HepG2 (cell line): ENCODE results near the gene PRDM8. TPM values are rescaled to one million over a fixed set of nuclear protein-coding genes. Genes with fewer than 3 reads are reported as not detected.

Experiments
- ATAC-seq: fragments of 200-7000 bp; cut with Tn5 transposase; 3 replicates; pipeline ENCODE4 v1.9.1; 2020; ENCODE audit warnings: mild to moderate bottlenecking, moderate library complexity
- BruUV-seq: library from RNA; stranded (reverse); fragments of 400-500 nt; replicated peaks from 2 replicates; lab custom pipeline; 2021; lab: Mats Ljungman, UMichigan
- CTCF ChIA-PET: fragments of 300-600 bp; formaldehyde crosslinking; extraction: SDS; loops from one replicate; lab custom pipeline; 2021; ENCODE audit warnings: low total read pairs, inconsistent platforms, low intra/inter-chr PET ratio; lab: Yijun Ruan, JAX
- POLR2A ChIA-PET: fragments of 350-600 bp; sonication (Branson Sonifier 250); formaldehyde crosslinking; loops from one replicate; lab custom pipeline; 2020; ENCODE audit warnings: antibody characterized with exemption, inconsistent platforms; lab: Yijun Ruan, JAX
- DNase-seq: peaks from one replicate; pipeline ENCODE4 v3.0.0-alpha.2; 2015; ENCODE audit warnings: low spot score
- FAIRE-seq: peaks from 3 replicates; lab custom pipeline; 2011; peaks lifted over from hg19 to GRCh38; lab: Jason Lieb, UNC
- H2AFZ ChIP-seq: one replicate; pipeline ENCODE4 v1.6.1; 2011; ENCODE audit warnings: low read length, inconsistent platforms
- H3K27ac ChIP-seq: fragments of 300-600 bp; 3 replicates; pipeline ENCODE4 v1.8.0; 2011; ENCODE audit warnings: mixed run types, mild to moderate bottlenecking, mixed read lengths, low read length, inconsistent platforms; ENCODE audit not compliant: insufficient read depth; ENCODE audit errors: extremely low read length
- H3K27me3 ChIP-seq, 2 experiments: fragments of 200-600 bp in 1 of 2; 2 replicates in 1 of 2; 3 replicates in 1 of 2; pipeline versions ENCODE4 v1.6.0 to v1.8.0; 2011; ENCODE audit warnings: low read length in 2 of 2, mild to moderate bottlenecking in 2 of 2, moderate library complexity in 2 of 2, inconsistent platforms in 1 of 2; ENCODE audit not compliant: insufficient read depth in 2 of 2, control insufficient read depth in 1 of 2
- H3K36me3 ChIP-seq, 2 experiments: fragments of 200-600 bp in 1 of 2; replicated peaks in 1 of 2; 2 replicates in 1 of 2; 3 replicates in 1 of 2; pipeline versions ENCODE4 v1.5.1 to v1.8.0; 2011; ENCODE audit warnings: low read length in 2 of 2, inconsistent platforms in 1 of 2; ENCODE audit not compliant: insufficient read depth in 2 of 2, control insufficient read depth in 1 of 2
- H3K4me1 ChIP-seq: 2 replicates; pipeline ENCODE4 v1.5.1; 2012; ENCODE audit warnings: low read length, inconsistent platforms; ENCODE audit not compliant: insufficient read depth
- H3K4me2 ChIP-seq: 2 replicates; pipeline ENCODE4 v1.6.0; 2011; ENCODE audit warnings: low read depth, low read length, inconsistent platforms
- H3K4me3 ChIP-seq, 3 experiments: fragments of 200-600 bp in 1 of 3; sonication (generic), shearing (Covaris generic) in 1 of 3; replicated peaks in 1 of 3; 2 replicates each; pipeline ENCODE4 v1.5.1; 2011 to 2016; ENCODE audit warnings: low read length in 3 of 3, inconsistent platforms in 2 of 3, low read depth in 2 of 3, mild to moderate bottlenecking in 2 of 3, control low read depth in 1 of 3, mixed read lengths in 1 of 3; ENCODE audit not compliant: insufficient read depth in 1 of 3
- H3K79me2 ChIP-seq: one replicate; pipeline ENCODE4 v1.6.1; 2011; ENCODE audit warnings: low read length, inconsistent platforms; ENCODE audit not compliant: insufficient read depth
- H3K9ac ChIP-seq: 2 replicates; pipeline ENCODE4 v1.6.0; 2011; ENCODE audit warnings: mild to moderate bottlenecking, low read depth, low read length, inconsistent platforms; ENCODE audit not compliant: insufficient read depth
- H3K9me3 ChIP-seq: 2 replicates; pipeline ENCODE4 v1.5.1; 2012; ENCODE audit warnings: mild to moderate bottlenecking, low read length
- H4K20me1 ChIP-seq: 2 replicates; pipeline ENCODE4 v1.6.0; 2011; ENCODE audit warnings: inconsistent platforms, mild to moderate bottlenecking, low read length, moderate library complexity; ENCODE audit not compliant: insufficient read depth
- AGO1 ChIP-seq: fragments of 200-400 bp; formaldehyde crosslinking; IDR thresholded peaks from 2 replicates; pipeline ENCODE4 v1.6.1; 2017; ENCODE audit warnings: mild to moderate bottlenecking, low read depth, low read length, moderate library complexity; ENCODE audit not compliant: poor library complexity, severe bottlenecking
- ATF7 ChIP-seq, 2 experiments: fragments of 450-650 bp in 1 of 2; sonication (generic) in 1 of 2; formaldehyde crosslinking in 1 of 2; IDR thresholded peaks; 2 replicates each; pipeline versions ENCODE4 v1.4.0 to v1.6.1; 2016 to 2020; ENCODE audit warnings: antibody characterized with exemption in 1 of 2, mild to moderate bottlenecking in 1 of 2, missing genetic modification reagents in 1 of 2
- CSRNP2 ChIP-seq: sonication (generic); formaldehyde crosslinking; conservative IDR thresholded peaks from 2 replicates; pipeline ENCODE4 v1.8.0; 2022; ENCODE audit warnings: low read depth, missing genetic modification reagents
- ETS1 ChIP-seq: sonication (generic); formaldehyde crosslinking; IDR thresholded peaks from 2 replicates; pipeline ENCODE4 v1.4.0; 2020; ENCODE audit warnings: missing genetic modification reagents
- ETV6 ChIP-seq: sonication (generic); formaldehyde crosslinking; conservative IDR thresholded peaks from 2 replicates; pipeline ENCODE4 v1.4.0; 2020; ENCODE audit warnings: missing genetic modification reagents
- HBP1 ChIP-seq: IDR thresholded peaks from 2 replicates; pipeline ENCODE4 v1.6.1; 2016; ENCODE audit warnings: low read depth, control low read depth
- KLF6 ChIP-seq: IDR thresholded peaks from 2 replicates; pipeline ENCODE4 v1.8.0; 2016; ENCODE audit warnings: missing biosample characterization, missing genetic modification reagents
- NFKBIZ ChIP-seq: IDR thresholded peaks from 2 replicates; pipeline ENCODE4 v1.6.1; 2018; ENCODE audit warnings: missing genetic modification reagents, missing compliant biosample characterization
- PAX8 ChIP-seq: sonication (generic); formaldehyde crosslinking; IDR thresholded peaks from 2 replicates; pipeline ENCODE4 v1.8.0; 2022; ENCODE audit warnings: mild to moderate bottlenecking, missing genetic modification reagents, borderline replicate concordance
- PRDM15 ChIP-seq: sonication (generic); formaldehyde crosslinking; IDR thresholded peaks from 2 replicates; pipeline ENCODE4 v1.4.0; 2020; ENCODE audit warnings: missing genetic modification reagents
- TERF1 ChIP-seq: sonication (generic); formaldehyde crosslinking; IDR thresholded peaks from 2 replicates; pipeline ENCODE4 v1.8.0; 2022; ENCODE audit warnings: mild to moderate bottlenecking, missing genetic modification reagents, moderate library complexity
- ZNF567 ChIP-seq: sonication (generic); formaldehyde crosslinking; IDR thresholded peaks from 2 replicates; pipeline ENCODE4 v1.8.1; 2023; ENCODE audit warnings: mild to moderate bottlenecking, missing genetic modification reagents, borderline replicate concordance
- ZNF713 ChIP-seq: sonication (generic); formaldehyde crosslinking; IDR thresholded peaks from 2 replicates; pipeline ENCODE4 v1.4.0; 2020; ENCODE audit warnings: mild to moderate bottlenecking, missing genetic modification reagents
- ZNF782 ChIP-seq: sonication (generic); formaldehyde crosslinking; IDR thresholded peaks from 2 replicates; pipeline ENCODE4 v1.4.0; 2020; ENCODE audit warnings: missing genetic modification reagents, mild to moderate bottlenecking, borderline replicate concordance
- ZNF790 ChIP-seq: sonication (generic); formaldehyde crosslinking; IDR thresholded peaks from 2 replicates; pipeline ENCODE4 v1.8.0; 2022; ENCODE audit warnings: missing genetic modification reagents, mild to moderate bottlenecking, borderline replicate concordance
- WGBS: methylation state at CpG from one replicate; pipeline ENCODE4 v1.1.6; 2017; ENCODE audit warnings: low lambda C conversion rate; 5-methylcytosine and 5-hydroxymethylcytosine counted together
- in situ Hi-C: cut with HindIII; loops from 2 replicates; pipeline ENCODE4 v1.10.0; 2017; ENCODE audit warnings: low pct_unique_long_range_greater_than_20kb; ENCODE audit not compliant: extremely low pct_ligation_motif_present
- intact Hi-C: fragments of 100-400 bp; cut with micrococcal nuclease; formaldehyde crosslinking; loops from one replicate; pipeline ENCODE4 v1.10.0; 2022; ENCODE audit not compliant: unreplicated experiment
- polyA plus RNA-seq, 8 experiments: library from polyadenylated mRNA; depleted of rRNA in 3 of 8; stranded (reverse) in 7 of 8; unstranded in 1 of 8; fragments of >200 nt; fragmentation: Illumina TruSeq in 4 of 8; extraction: Trizol in 4 of 8; gene quantifications; 2 replicates each; pipeline versions ENCODE4 v1.2.1 to v1.2.3, GENCODE V29; 2011 to 2016; ENCODE audit warnings: low read depth in 4 of 8, missing spikeins in 1 of 8, mixed read lengths in 1 of 8; ENCODE audit not compliant: insufficient read depth in 1 of 8
- total RNA-seq, 5 experiments: library from RNA; depleted of rRNA; stranded (reverse); fragments of >200 nt; fragmentation: Illumina TruSeq; extraction: Trizol; gene quantifications; 2 replicates each; pipeline ENCODE4 v1.2.3, GENCODE V29; 2016; ENCODE audit warnings: low read depth in 1 of 5

Gene PRDM8
- total and polyA plus RNA-seq, 2 of the 13 experiments (the other 11 are each of a cell fraction or from before 2014, with no cell fraction given): 0.09 TPM; not detected in 1

- no TSS peak for BruUV-seq
- Histone ChIP-seq H3K27me3 (no peaks in the 10 kb centered on the region), H3K4me2 (no peak overlapping the region), H2AFZ (no peak overlapping the region), H3K9me3 (no peaks in the 10 kb centered on the region), H3K9ac (no peak overlapping the region), H3K27ac (no peak overlapping the region), H3K4me1 (no peaks in the 10 kb centered on the region), H3K36me3 (no peaks in the 10 kb centered on the region), H3K79me2 (no peaks in the 10 kb centered on the region), H4K20me1 (no peaks in the 10 kb centered on the region), H3K4me3 (no peak overlapping the region)
- ChIA-PET POLR2A (no interaction called here), CTCF (no interaction called here)
- intact Hi-C loops (no loop called here), in situ Hi-C loops (no loop called here)
- no peak for ATAC-seq
- TF ChIP-seq AGO1 (no peak), CSRNP2 (no peak), ZNF567 (no peak), ZNF790 (CRISPR knock-in tag) (no peak), KLF6 (no peak), ZNF713 (CRISPR knock-in tag) (no peak), ETS1 (no peak), NFKBIZ (CRISPR knock-in tag) (no peak), HBP1 (CRISPR knock-in tag) (no peak), ATF7 (IDR thresholded peaks at IDR 0.05) (no peak), ATF7 (CRISPR knock-in tag; IDR thresholded peaks at IDR 0.05) (no peak), PAX8 (no peak), TERF1 (CRISPR knock-in tag) (no peak), ETV6 (no peak), ZNF782 (CRISPR knock-in tag) (no peak), PRDM15 (CRISPR knock-in tag) (no peak)
- no peak for FAIRE-seq
- DNase-seq: no peak
- WGBS: 6% methylated on average over 2 of the region's 2 CpGs
These were observed 28.3 kb downstream of the PRDM8 start for GRCh38 chr4:80225595-80225994.
